HCT116 (cell line): ENCODE results near the gene GMNN. TPM values are rescaled to one million over a fixed set of nuclear protein-coding genes. Genes with fewer than 3 reads are reported as not detected.

Experiments
- ATAC-seq: fragments of 200-7000 bp; cut with Tn5 transposase; 2 replicates; pipeline ENCODE4 v1.9.1; 2020; ENCODE audit warnings: mild to moderate bottlenecking, moderate library complexity
- BruUV-seq: library from RNA; stranded (reverse); fragments of 400-500 nt; replicated peaks from 2 replicates; lab custom pipeline; 2021; lab: Mats Ljungman, UMichigan
- CTCF ChIA-PET: fragments of 300-600 bp; sonication (Branson Sonifier 250); formaldehyde crosslinking; loops from one replicate; lab custom pipeline; 2021; ENCODE audit warnings: antibody characterized with exemption; lab: Charles Lee
- POLR2A ChIA-PET: fragments of 300-600, 350-600 bp; sonication (Branson Sonifier 250); formaldehyde crosslinking; loops from one replicate; lab custom pipeline; 2021; ENCODE audit warnings: antibody characterized with exemption; lab: Charles Lee
- RAD21 ChIA-PET, 2 experiments: fragments of 300-600 bp; sonication (Branson Sonifier 250); formaldehyde crosslinking; loops; one replicate each; lab custom pipeline; 2023; ENCODE audit warnings: low total read pairs in 2 of 2; ENCODE audit not compliant: uncharacterized antibody in 2 of 2, unreplicated experiment in 2 of 2, low non-redundant PET in 1 of 2; lab: Charles Lee
- DNase-seq: peaks from one replicate; pipeline ENCODE4 v3.0.0-alpha.2; 2010; ENCODE audit warnings: low read depth, low spot score
- H2AFZ ChIP-seq: fragments of 200-600 bp; shearing (Covaris generic), sonication (generic); 2 replicates; pipeline ENCODE4 v1.6.1; 2017; ENCODE audit warnings: low read depth, mixed run types, mixed read lengths, antibody characterized with exemption, low read length; ENCODE audit not compliant: poor library complexity, severe bottlenecking
- H3K27ac ChIP-seq: 2 replicates; pipeline ENCODE4 v1.5.1; 2012; ENCODE audit warnings: low read depth, low read length
- H3K27me3 ChIP-seq: fragments of 200-600 bp; sonication (generic); 2 replicates; pipeline ENCODE4 v1.6.1; 2016; ENCODE audit warnings: mixed run types, low read length, mixed read lengths; ENCODE audit not compliant: insufficient read depth
- H3K36me3 ChIP-seq, 2 experiments: fragments of 200-500 bp in 1 of 2; fragments of 200-600 bp in 1 of 2; sonication (Bioruptor generic) in 1 of 2; sonication (generic) in 1 of 2; 2 replicates each; pipeline versions ENCODE4 v1.5.1 to v1.6.1; 2014 to 2016; ENCODE audit warnings: low read length in 2 of 2, inconsistent platforms in 1 of 2, mixed read lengths in 1 of 2, mixed run types in 1 of 2; ENCODE audit not compliant: insufficient read depth in 2 of 2, control insufficient read depth in 1 of 2
- H3K4me1 ChIP-seq, 2 experiments: fragments of 200-600 bp in 1 of 2; sonication (generic) in 1 of 2; 2 replicates each; pipeline versions ENCODE4 v1.5.1 to v1.6.1; 2012 to 2017; ENCODE audit warnings: low read length in 2 of 2, inconsistent platforms in 1 of 2, mild to moderate bottlenecking in 1 of 2, mixed read lengths in 1 of 2, mixed run types in 1 of 2, moderate library complexity in 1 of 2; ENCODE audit not compliant: insufficient read depth in 2 of 2, control insufficient read depth in 1 of 2
- H3K4me2 ChIP-seq: fragments of 200-600 bp; sonication (generic); 2 replicates; pipeline ENCODE4 v1.6.1; 2017; ENCODE audit warnings: mixed run types, low read length, mixed read lengths
- H3K4me3 ChIP-seq, 2 experiments: fragments of 200-600 bp in 1 of 2; sonication (generic) in 1 of 2; replicated peaks in 1 of 2; 2 replicates each; pipeline ENCODE4 v1.5.1; 2011 to 2016; ENCODE audit warnings: low read length in 2 of 2, control low read depth in 1 of 2, low read depth in 1 of 2, mild to moderate bottlenecking in 1 of 2, mixed read lengths in 1 of 2, mixed run types in 1 of 2
- H3K79me2 ChIP-seq: fragments of 200-600 bp; sonication (generic); 2 replicates; pipeline ENCODE4 v1.6.1; 2017; ENCODE audit warnings: mild to moderate bottlenecking, mixed run types, low read length, moderate library complexity, mixed read lengths; ENCODE audit not compliant: insufficient read depth
- H3K9ac ChIP-seq: fragments of 200-600 bp; sonication (generic); 2 replicates; pipeline ENCODE4 v1.6.1; 2016; ENCODE audit warnings: low read length, mixed read lengths
- H3K9me2 ChIP-seq: fragments of 200-600 bp; sonication (generic), shearing (Covaris generic); 2 replicates; pipeline ENCODE4 v1.6.1; 2017; ENCODE audit warnings: mixed run types, mild to moderate bottlenecking, moderate library complexity; ENCODE audit not compliant: insufficient read depth
- H3K9me3 ChIP-seq, 2 experiments: fragments of 200-500 bp in 1 of 2; fragments of 200-600 bp in 1 of 2; sonication (Bioruptor generic) in 1 of 2; sonication (generic) in 1 of 2; 2 replicates each; pipeline ENCODE4 v1.6.1; 2014 to 2017; ENCODE audit warnings: low read length in 2 of 2, mixed read lengths in 2 of 2, inconsistent platforms in 1 of 2, low read depth in 1 of 2, mild to moderate bottlenecking in 1 of 2, mixed run types in 1 of 2, moderate library complexity in 1 of 2; ENCODE audit not compliant: control insufficient read depth in 1 of 2, insufficient read depth in 1 of 2
- H4K20me1 ChIP-seq: fragments of 200-600 bp; sonication (generic), shearing (Covaris generic); 2 replicates; pipeline ENCODE4 v1.6.1; 2017; ENCODE audit warnings: mixed run types, mild to moderate bottlenecking, moderate library complexity; ENCODE audit not compliant: insufficient read depth
- EGR1 ChIP-seq: IDR thresholded peaks from 2 replicates; pipeline ENCODE4 v1.6.1; 2012; ENCODE audit warnings: low read depth
- ELF1 ChIP-seq: IDR thresholded peaks from 2 replicates; pipeline ENCODE4 v1.6.1; 2012; ENCODE audit warnings: low read depth, borderline replicate concordance
- FOSL1 ChIP-seq: IDR thresholded peaks from 2 replicates; pipeline ENCODE4 v1.6.1; 2012; ENCODE audit warnings: low read depth
- SP1 ChIP-seq: IDR thresholded peaks from 2 replicates; pipeline ENCODE4 v1.6.1; 2012; ENCODE audit warnings: low read depth
- SRF ChIP-seq: IDR thresholded peaks from 2 replicates; pipeline ENCODE4 v1.6.1; 2012; ENCODE audit warnings: low read depth
- ZFX ChIP-seq: fragments of 450-650 bp; IDR thresholded peaks from 2 replicates; pipeline ENCODE4 v1.6.1; 2017
- ZNF274 ChIP-seq: fragments of 200-500 bp; sonication (Bioruptor generic); IDR thresholded peaks from 2 replicates; pipeline ENCODE4 v1.6.1; 2014; ENCODE audit warnings: mild to moderate bottlenecking, low read depth, low read length, inconsistent platforms
- intact Hi-C: fragments of 100-400 bp; cut with micrococcal nuclease; formaldehyde crosslinking; loops from 2 replicates; pipeline ENCODE4 v1.10.0; 2022
- total RNA-seq: library from RNA; stranded (reverse); gene quantifications from one replicate; pipeline ENCODE4 v1.2.1, GENCODE V29; 2021; ENCODE audit not compliant: unreplicated experiment
- TF ChIP-seq, protein P1 (sequence below): IDR thresholded peaks from 2 replicates; pipeline ENCODE4 v1.6.1; 2012; ENCODE audit warnings: low read depth
- TF ChIP-seq, protein P2 (sequence below): IDR thresholded peaks from 2 replicates; pipeline ENCODE4 v1.6.1; 2012

The GMNN gene
- total RNA-seq, 1 experiment from 2014 or later = 54.9 TPM

DNA sequence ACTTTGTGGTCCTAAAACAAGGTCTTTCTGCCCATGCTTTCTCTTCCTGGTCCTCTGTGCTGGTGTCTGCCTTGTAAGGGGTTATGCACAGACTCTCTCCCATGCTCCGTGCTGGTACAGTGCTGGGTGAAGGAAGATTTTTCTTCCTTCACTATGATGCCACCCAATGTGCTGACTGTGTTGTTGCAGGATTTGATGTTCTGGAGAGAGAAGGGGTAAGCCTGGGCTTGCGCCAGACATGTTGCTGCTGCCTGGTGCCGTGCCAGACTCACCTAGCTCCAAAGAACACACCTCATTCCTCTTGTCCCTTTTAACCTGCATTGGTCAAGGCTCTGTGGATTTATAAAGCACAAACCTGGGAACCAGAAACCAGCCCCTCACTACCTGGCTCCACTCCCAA, 52.4 kb downstream of the GMNN start:
- Histone ChIP-seq H3K9me3 (no peaks in the 10 kb centered on the region), H3K27ac (no peak overlapping the region), H3K4me1 (no peaks in the 10 kb centered on the region), H3K27me3 (no peaks in the 10 kb centered on the region), H3K9ac (no peak overlapping the region), H3K79me2 (no peaks in the 10 kb centered on the region), H2AFZ (no peak overlapping the region), H3K4me2 (no peak overlapping the region), H3K4me3 (no peak overlapping the region), H4K20me1 (no peaks in the 10 kb centered on the region), H3K9me2 (no peaks in the 10 kb centered on the region), H3K36me3 (no peaks in the 10 kb centered on the region)
- ATAC-seq (peak; percentile 36; the same call in 1 of the 2 replicates), DNase-seq (no peak)
- BruUV-seq = no TSS peak
- intact Hi-C loops = no loop called here
- CTCF ChIA-PET = no interaction called here
- RAD21 ChIA-PET = no interaction called here
- TF ChIP-seq, protein P1, sequence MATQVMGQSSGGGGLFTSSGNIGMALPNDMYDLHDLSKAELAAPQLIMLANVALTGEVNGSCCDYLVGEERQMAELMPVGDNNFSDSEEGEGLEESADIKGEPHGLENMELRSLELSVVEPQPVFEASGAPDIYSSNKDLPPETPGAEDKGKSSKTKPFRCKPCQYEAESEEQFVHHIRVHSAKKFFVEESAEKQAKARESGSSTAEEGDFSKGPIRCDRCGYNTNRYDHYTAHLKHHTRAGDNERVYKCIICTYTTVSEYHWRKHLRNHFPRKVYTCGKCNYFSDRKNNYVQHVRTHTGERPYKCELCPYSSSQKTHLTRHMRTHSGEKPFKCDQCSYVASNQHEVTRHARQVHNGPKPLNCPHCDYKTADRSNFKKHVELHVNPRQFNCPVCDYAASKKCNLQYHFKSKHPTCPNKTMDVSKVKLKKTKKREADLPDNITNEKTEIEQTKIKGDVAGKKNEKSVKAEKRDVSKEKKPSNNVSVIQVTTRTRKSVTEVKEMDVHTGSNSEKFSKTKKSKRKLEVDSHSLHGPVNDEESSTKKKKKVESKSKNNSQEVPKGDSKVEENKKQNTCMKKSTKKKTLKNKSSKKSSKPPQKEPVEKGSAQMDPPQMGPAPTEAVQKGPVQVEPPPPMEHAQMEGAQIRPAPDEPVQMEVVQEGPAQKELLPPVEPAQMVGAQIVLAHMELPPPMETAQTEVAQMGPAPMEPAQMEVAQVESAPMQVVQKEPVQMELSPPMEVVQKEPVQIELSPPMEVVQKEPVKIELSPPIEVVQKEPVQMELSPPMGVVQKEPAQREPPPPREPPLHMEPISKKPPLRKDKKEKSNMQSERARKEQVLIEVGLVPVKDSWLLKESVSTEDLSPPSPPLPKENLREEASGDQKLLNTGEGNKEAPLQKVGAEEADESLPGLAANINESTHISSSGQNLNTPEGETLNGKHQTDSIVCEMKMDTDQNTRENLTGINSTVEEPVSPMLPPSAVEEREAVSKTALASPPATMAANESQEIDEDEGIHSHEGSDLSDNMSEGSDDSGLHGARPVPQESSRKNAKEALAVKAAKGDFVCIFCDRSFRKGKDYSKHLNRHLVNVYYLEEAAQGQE = no peak
- no peak for TF ChIP-seq EGR1
- TF ChIP-seq ZFX = no peak
- TF ChIP-seq, protein P2, sequence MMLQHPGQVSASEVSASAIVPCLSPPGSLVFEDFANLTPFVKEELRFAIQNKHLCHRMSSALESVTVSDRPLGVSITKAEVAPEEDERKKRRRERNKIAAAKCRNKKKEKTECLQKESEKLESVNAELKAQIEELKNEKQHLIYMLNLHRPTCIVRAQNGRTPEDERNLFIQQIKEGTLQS = no peak
- TF ChIP-seq ZNF274 = no peak
- TF ChIP-seq ELF1 = no peak
- POLR2A ChIA-PET = no interaction called here

DNA sequence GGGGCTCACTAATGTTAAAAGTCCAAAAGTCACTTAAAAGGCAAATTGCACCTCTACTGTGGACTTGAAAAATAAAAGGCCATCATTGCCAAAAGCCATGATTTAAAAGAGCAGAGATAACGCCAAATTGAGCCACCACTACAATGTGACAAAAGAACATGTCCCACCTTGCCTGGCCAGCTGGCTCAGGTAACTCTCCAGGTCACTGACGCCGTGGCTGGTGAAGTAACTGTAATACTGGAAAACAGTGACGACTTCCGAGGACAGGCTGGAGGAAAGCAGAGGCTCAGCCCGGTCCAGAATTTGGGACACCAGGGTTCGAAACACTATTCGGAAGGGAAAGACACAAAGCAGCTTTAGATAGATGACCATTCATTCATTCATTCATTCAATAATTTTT, 53.2 kb downstream of the GMNN start:
- BruUV-seq = no TSS peak
- DNase-seq = no peak
- H3K9me3 ChIP-seq = no peaks in the 10 kb centered on the region
- no peak overlapping the region for H3K4me3 ChIP-seq
- H3K9me2 ChIP-seq = no peaks in the 10 kb centered on the region
- CTCF ChIA-PET = no interaction called here
- POLR2A ChIA-PET = no interaction called here
- RAD21 ChIA-PET = no interaction called here
- intact Hi-C loops = no loop called here
- ATAC-seq = no peak
- no peaks in the 10 kb centered on the region for H3K27me3 ChIP-seq
- no peaks in the 10 kb centered on the region for H4K20me1 ChIP-seq
- no peak overlapping the region for H2AFZ ChIP-seq
- H3K79me2 ChIP-seq = no peaks in the 10 kb centered on the region
- no peak overlapping the region for H3K27ac ChIP-seq
- TF ChIP-seq FOSL1 (no peak), EGR1 (no peak), SRF (no peak), SP1 (no peak)
- no peaks in the 10 kb centered on the region for H3K4me1 ChIP-seq
- H3K36me3 ChIP-seq = no peaks in the 10 kb centered on the region
- no peak overlapping the region for H3K4me2 ChIP-seq
- H3K9ac ChIP-seq = no peak overlapping the region
